ENCODE measurements around the gene ARSI.

ARSI gene

GRCh38 chr5:150303660-150304386 is 1.1 kb upstream of the ARSI start:
- no peak for TF ChIP-seq CTCF (IDR thresholded peaks at IDR 0.05; ENCODE audit: low read depth, low read length)
- H3K4me3 ChIP-seq (ENCODE audit: low read depth, low read length) = no peak overlapping the region

- no peak for TF ChIP-seq CTCF (IDR thresholded peaks at IDR 0.05; ENCODE audit: low read depth, low read length)
- no peak overlapping the region for H3K4me3 ChIP-seq (ENCODE audit: low read depth, low read length)
Measured at GRCh38 chr5:150303070-150303615, 438 bp upstream of the ARSI start.

GRCh38 chr5:150301901-150302300 is 804 bp downstream of the ARSI start:
- H3K4me3 ChIP-seq (ENCODE audit: low read depth, low read length) = peak overlapping the region; percentile 46

GRCh38 chr5:150301170-150301505 is 1.6 kb downstream of the ARSI start:
- H3K4me3 ChIP-seq (ENCODE audit: low read depth, low read length) = peak overlapping the region; percentile 8; the same call in 1 of the 2 replicates
- TF ChIP-seq CTCF (IDR thresholded peaks at IDR 0.05; ENCODE audit: low read depth, low read length) = no peak

More at GRCh38 chr5:150301901-150302300, 804 bp downstream of the ARSI start:
- no peak for TF ChIP-seq CTCF (IDR thresholded peaks at IDR 0.05; ENCODE audit: low read depth, low read length)

GRCh38 chr5:150300496-150301169 is 2.1 kb downstream of the ARSI start:
- TF ChIP-seq CTCF (IDR thresholded peaks at IDR 0.05; ENCODE audit: low read depth, low read length) = no peak
- H3K4me3 ChIP-seq (ENCODE audit: low read depth, low read length) = peak overlapping the region; percentile 8; the same call in 1 of the 2 replicates

GRCh38 chr5:150299571-150300327 is 3.0 kb downstream of the ARSI start:
- no peak for TF ChIP-seq CTCF (IDR thresholded peaks at IDR 0.05; ENCODE audit: low read depth, low read length)
- H3K4me3 ChIP-seq (ENCODE audit: low read depth, low read length) = no peak overlapping the region

All from WI38 (cell line).